Caco-2 (cell line): Measurements from ENCODE around the gene AFAP1L1. TPM values are rescaled to one million over a fixed set of nuclear protein-coding genes. Genes with fewer than 3 reads are reported as not detected.

Experiments used
- BruUV-seq: library from RNA; stranded (reverse); fragments of 400-500 nt; replicated peaks from 2 replicates; lab custom pipeline; 2021; lab: Mats Ljungman, UMichigan
- CTCF ChIA-PET: fragments of 300-600 bp; sonication (Branson Sonifier 250); formaldehyde crosslinking; loops from one replicate; lab custom pipeline; 2022; ENCODE audit warnings: antibody characterized with exemption; lab: Charles Lee
- POLR2A ChIA-PET: fragments of 300-600 bp; sonication (Branson Sonifier 250); formaldehyde crosslinking; loops from one replicate; lab custom pipeline; 2022; ENCODE audit warnings: antibody characterized with exemption; lab: Charles Lee
- DNase-seq, 2 experiments: peaks; one replicate each; pipeline versions ENCODE4 v3.0.0 to v3.0.0-alpha.2; 2020 to 2022
- H3K27me3 ChIP-seq: replicated peaks from 2 replicates; pipeline ENCODE4 v1.6.0; 2011; ENCODE audit warnings: low read length; ENCODE audit not compliant: control insufficient read depth, insufficient read depth
- H3K36me3 ChIP-seq: 2 replicates; pipeline ENCODE4 v1.5.1; 2011; ENCODE audit warnings: low read length; ENCODE audit not compliant: control insufficient read depth, insufficient read depth
- H3K4me1 ChIP-seq: fragments of 250-450 bp; sonication (Bioruptor Pico); 2 replicates; pipeline ENCODE4 v1.5.1; 2020; ENCODE audit warnings: mild to moderate bottlenecking
- H3K4me3 ChIP-seq: 2 replicates; pipeline ENCODE4 v1.5.1; 2011; ENCODE audit warnings: low read depth, mild to moderate bottlenecking, control low read depth, low read length
- H3K9me3 ChIP-seq: fragments of 250-450 bp; sonication (Bioruptor Pico); 2 replicates; pipeline ENCODE4 v1.5.1; 2020; ENCODE audit warnings: mild to moderate bottlenecking, moderate library complexity
- H3K27ac Mint-ChIP-seq: one replicate; pipeline ENCODE4 v1.8.0; 2022; ENCODE audit warnings: mixed read lengths; ENCODE audit not compliant: unreplicated experiment
- H3K27me3 Mint-ChIP-seq: one replicate; pipeline ENCODE4 v1.8.0; 2022; ENCODE audit warnings: mixed read lengths; ENCODE audit not compliant: insufficient read depth, unreplicated experiment
- H3K36me3 Mint-ChIP-seq: one replicate; pipeline ENCODE4 v1.8.0; 2022; ENCODE audit warnings: mild to moderate bottlenecking, mixed read lengths; ENCODE audit not compliant: insufficient read depth, unreplicated experiment
- H3K4me1 Mint-ChIP-seq: one replicate; pipeline ENCODE4 v1.8.0; 2022; ENCODE audit warnings: low read depth, mixed read lengths; ENCODE audit not compliant: unreplicated experiment
- H3K4me3 Mint-ChIP-seq: one replicate; pipeline ENCODE4 v1.8.0; 2022; ENCODE audit warnings: mild to moderate bottlenecking, moderate library complexity, mixed read lengths; ENCODE audit not compliant: unreplicated experiment
- H3K9me3 Mint-ChIP-seq: one replicate; pipeline ENCODE4 v1.8.0; 2022; ENCODE audit warnings: mixed read lengths; ENCODE audit not compliant: unreplicated experiment
- intact Hi-C: fragments of 100-400 bp; cut with micrococcal nuclease; formaldehyde crosslinking; loops from one replicate; pipeline ENCODE4 v1.10.0; 2022; ENCODE audit not compliant: unreplicated experiment
- total RNA-seq: library from RNA; stranded (reverse); gene quantifications from 2 replicates; pipeline ENCODE4 v1.2.3, GENCODE V29; 2022
- TF ChIP-seq, protein P1 (sequence below), 2 experiments: fragments of 200-600 bp in 1 of 2; IDR thresholded peaks; 1 replicate in 1 of 2; 2 replicates in 1 of 2; pipeline versions ENCODE4 v1.5.1 to v1.8.0; 2011 to 2022; ENCODE audit warnings: antibody characterized with exemption in 1 of 2, control low read depth in 1 of 2, inconsistent platforms in 1 of 2, low read depth in 1 of 2, low read length in 1 of 2, mild to moderate bottlenecking in 1 of 2, moderate library complexity in 1 of 2; ENCODE audit not compliant: insufficient read depth in 1 of 2, severe bottlenecking in 1 of 2, unreplicated experiment in 1 of 2

AFAP1L1 gene
- total RNA-seq, 1 experiment from 2014 or later = 0.45 TPM

GRCh38 chr5:149297340-149298025 is 25.8 kb downstream of the AFAP1L1 start:
- BruUV-seq = no TSS peak
- POLR2A ChIA-PET = no interaction called here
- Histone ChIP-seq H3K36me3 (no peaks in the 10 kb centered on the region), H3K4me1 (no peaks in the 10 kb centered on the region), H3K27me3 (peaks cover 2% of the 10 kb centered on the region), H3K4me3 (no peak overlapping the region), H3K9me3 (no peaks in the 10 kb centered on the region)
- intact Hi-C loops = no loop called here
- Mint-ChIP-seq H3K27me3 (peaks cover 10% of the 10 kb centered on the region), H3K27ac (no peak overlapping the region), H3K9me3 (no peaks in the 10 kb centered on the region), H3K36me3 (no peaks in the 10 kb centered on the region), H3K4me1 (no peaks in the 10 kb centered on the region), H3K4me3 (no peak overlapping the region)
- DNase-seq = no peak
- CTCF ChIA-PET = no interaction called here
- TF ChIP-seq, protein P1, sequence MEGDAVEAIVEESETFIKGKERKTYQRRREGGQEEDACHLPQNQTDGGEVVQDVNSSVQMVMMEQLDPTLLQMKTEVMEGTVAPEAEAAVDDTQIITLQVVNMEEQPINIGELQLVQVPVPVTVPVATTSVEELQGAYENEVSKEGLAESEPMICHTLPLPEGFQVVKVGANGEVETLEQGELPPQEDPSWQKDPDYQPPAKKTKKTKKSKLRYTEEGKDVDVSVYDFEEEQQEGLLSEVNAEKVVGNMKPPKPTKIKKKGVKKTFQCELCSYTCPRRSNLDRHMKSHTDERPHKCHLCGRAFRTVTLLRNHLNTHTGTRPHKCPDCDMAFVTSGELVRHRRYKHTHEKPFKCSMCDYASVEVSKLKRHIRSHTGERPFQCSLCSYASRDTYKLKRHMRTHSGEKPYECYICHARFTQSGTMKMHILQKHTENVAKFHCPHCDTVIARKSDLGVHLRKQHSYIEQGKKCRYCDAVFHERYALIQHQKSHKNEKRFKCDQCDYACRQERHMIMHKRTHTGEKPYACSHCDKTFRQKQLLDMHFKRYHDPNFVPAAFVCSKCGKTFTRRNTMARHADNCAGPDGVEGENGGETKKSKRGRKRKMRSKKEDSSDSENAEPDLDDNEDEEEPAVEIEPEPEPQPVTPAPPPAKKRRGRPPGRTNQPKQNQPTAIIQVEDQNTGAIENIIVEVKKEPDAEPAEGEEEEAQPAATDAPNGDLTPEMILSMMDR (IDR thresholded peaks at IDR 0.05; ENCODE audit: insufficient read depth in 1 of 2, low read depth in 1 of 2, low read length in 1 of 2, severe bottlenecking in 1 of 2, unreplicated experiment in 1 of 2) = no peak

DNA sequence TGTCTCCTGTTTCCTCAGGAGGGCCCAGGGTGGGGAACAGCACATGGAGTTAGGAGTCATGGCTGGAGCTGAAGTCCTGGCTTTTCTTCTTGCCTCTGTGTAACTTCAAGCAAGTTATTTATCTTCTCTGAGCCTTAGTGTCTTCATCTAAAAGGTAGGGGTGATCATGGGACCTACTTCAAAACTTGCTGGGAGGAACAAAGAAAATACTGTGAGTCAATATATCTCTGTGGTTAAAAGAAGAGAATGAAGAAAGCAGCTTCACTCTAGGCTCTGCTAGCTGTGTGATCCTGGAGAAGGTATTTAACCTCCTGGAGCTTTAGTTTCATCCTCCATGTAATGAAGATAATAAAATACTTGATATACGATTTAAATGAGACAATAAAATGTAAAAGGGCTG is 26.5 kb downstream of the AFAP1L1 start:
- no peak for DNase-seq
- no peak overlapping the region for H3K4me3 Mint-ChIP-seq
- TF ChIP-seq, protein P1 (IDR thresholded peaks at IDR 0.05; ENCODE audit: insufficient read depth in 1 of 2, low read depth in 1 of 2, low read length in 1 of 2, severe bottlenecking in 1 of 2, unreplicated experiment in 1 of 2) = no peak
- peaks cover 9% of the 10 kb centered on the region for H3K27me3 Mint-ChIP-seq
- POLR2A ChIA-PET = no interaction called here
- H3K4me1 Mint-ChIP-seq = no peaks in the 10 kb centered on the region
- CTCF ChIA-PET = no interaction called here
- no peaks in the 10 kb centered on the region for H3K9me3 ChIP-seq
- no peaks in the 10 kb centered on the region; the same call in 1 of the 2 replicates for H3K27me3 ChIP-seq
- no peaks in the 10 kb centered on the region for H3K36me3 Mint-ChIP-seq
- H3K36me3 ChIP-seq = no peaks in the 10 kb centered on the region
- BruUV-seq = no TSS peak
- intact Hi-C loops = no loop called here
- no peak overlapping the region for H3K27ac Mint-ChIP-seq
- no peaks in the 10 kb centered on the region for H3K9me3 Mint-ChIP-seq
- H3K4me1 ChIP-seq = no peaks in the 10 kb centered on the region
- H3K4me3 ChIP-seq = no peak overlapping the region

DNA sequence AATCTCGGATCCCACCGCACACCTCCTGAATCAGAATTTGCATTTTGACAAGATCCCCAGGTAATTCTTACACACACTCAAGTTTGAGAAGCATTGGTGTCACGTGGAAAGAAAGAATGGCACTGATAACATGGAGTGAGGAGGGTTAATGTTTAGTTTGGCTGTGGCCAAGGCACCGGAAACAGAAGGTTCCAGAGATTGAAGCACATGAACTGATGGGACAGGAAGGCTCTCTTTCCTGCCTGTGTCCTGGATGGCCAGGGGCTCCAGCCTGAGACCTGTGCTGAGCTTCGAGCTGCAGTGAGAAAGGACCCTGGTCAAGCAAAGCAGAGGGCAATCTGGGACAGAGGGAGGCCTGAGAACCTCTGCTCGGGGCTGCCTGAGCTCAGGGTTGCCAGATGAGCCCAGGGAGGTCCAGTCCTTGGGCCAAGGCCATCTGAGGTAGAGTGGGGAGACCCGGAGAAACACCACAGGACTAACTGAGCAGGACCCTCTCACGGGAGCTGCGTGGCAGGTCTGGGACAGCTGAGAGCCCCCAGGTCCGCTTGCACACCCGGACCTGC is 27.3 kb downstream of the AFAP1L1 start:
- no peak overlapping the region for H3K4me3 Mint-ChIP-seq
- H3K36me3 Mint-ChIP-seq = no peaks in the 10 kb centered on the region
- TF ChIP-seq, protein P1 (IDR thresholded peaks at IDR 0.05; ENCODE audit: insufficient read depth in 1 of 2, low read depth in 1 of 2, low read length in 1 of 2, severe bottlenecking in 1 of 2, unreplicated experiment in 1 of 2) = no peak
- H3K9me3 Mint-ChIP-seq = no peaks in the 10 kb centered on the region
- no peak for DNase-seq
- H3K27me3 Mint-ChIP-seq = peaks cover 9% of the 10 kb centered on the region
- intact Hi-C loops = no loop called here
- H3K4me1 Mint-ChIP-seq = no peaks in the 10 kb centered on the region
- H3K4me1 ChIP-seq = no peaks in the 10 kb centered on the region
- BruUV-seq = no TSS peak
- H3K36me3 ChIP-seq = no peaks in the 10 kb centered on the region
- H3K27me3 ChIP-seq = no peaks in the 10 kb centered on the region; the same call in 1 of the 2 replicates
- H3K9me3 ChIP-seq = no peaks in the 10 kb centered on the region
- H3K27ac Mint-ChIP-seq = no peak overlapping the region
- CTCF ChIA-PET = no interaction called here
- POLR2A ChIA-PET = no interaction called here
- no peak overlapping the region for H3K4me3 ChIP-seq
